ENCODE measurements around the gene STON1. TPM values are rescaled to one million over a fixed set of nuclear protein-coding genes. Genes with fewer than 3 reads are reported as not detected.

STON1 gene
- total RNA-seq: 35.0 to 36.5 TPM (median 35.8 TPM) in 3 replicates

DNA sequence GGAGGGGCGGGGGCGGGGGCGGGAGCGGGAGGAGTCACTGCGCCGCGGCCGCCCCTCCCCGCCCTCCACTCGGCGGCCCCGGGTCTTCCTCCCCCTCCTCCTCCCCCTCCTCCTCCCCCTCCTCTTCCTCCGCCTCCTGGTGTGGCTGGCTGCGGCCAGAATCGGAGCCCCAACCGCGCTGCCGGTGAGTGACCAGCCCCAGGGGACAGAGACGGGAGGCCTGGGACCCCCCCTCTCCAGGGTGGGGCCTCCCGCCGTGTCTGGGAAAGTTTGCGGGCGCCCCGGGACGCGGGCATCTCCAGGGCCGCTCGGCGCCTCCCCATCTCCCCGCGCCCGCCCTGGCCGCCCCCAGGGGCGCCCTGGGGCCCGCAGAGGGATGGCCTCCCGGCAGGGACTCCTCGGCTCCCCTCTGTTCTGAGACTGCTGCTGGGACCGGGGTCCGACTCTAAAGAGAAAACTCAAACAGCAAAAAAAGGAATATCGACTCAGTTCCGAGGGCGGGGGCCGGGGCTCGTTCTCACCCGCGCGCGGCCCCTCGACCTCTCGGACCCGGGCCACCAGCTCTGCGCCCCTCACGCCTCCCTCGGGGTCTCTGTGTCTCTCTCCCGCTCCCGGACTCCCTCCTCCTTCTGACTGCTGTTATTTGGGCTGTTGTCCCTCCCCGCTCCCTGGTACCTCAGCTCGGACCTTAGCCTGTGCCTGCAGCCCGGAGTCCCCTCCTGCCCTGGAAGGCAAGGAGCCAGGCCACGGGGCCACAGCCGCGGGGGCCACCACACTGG, at the start of gene STON1:
Gene STON1 (plus strand): TSS at position 122 of the 779 bp plus-strand sequence. CDS start 50,480 bp downstream, outside the sequence.
- Mint-ChIP-seq H3K4me3 (peak within 1 kb of the TSS; percentile 91), H3K4me1 (peaks cover 44% of the 10 kb centered on the region), H3K27me3 (ENCODE audit: low read depth) (no peaks in the 10 kb centered on the region), H3K27ac (peak within 1 kb of the TSS; percentile 90), H3K9me3 (no peaks in the 10 kb centered on the region), H3K36me3 (peaks cover 4% of the 10 kb centered on the region)
- TF ChIP-seq, protein P1, sequence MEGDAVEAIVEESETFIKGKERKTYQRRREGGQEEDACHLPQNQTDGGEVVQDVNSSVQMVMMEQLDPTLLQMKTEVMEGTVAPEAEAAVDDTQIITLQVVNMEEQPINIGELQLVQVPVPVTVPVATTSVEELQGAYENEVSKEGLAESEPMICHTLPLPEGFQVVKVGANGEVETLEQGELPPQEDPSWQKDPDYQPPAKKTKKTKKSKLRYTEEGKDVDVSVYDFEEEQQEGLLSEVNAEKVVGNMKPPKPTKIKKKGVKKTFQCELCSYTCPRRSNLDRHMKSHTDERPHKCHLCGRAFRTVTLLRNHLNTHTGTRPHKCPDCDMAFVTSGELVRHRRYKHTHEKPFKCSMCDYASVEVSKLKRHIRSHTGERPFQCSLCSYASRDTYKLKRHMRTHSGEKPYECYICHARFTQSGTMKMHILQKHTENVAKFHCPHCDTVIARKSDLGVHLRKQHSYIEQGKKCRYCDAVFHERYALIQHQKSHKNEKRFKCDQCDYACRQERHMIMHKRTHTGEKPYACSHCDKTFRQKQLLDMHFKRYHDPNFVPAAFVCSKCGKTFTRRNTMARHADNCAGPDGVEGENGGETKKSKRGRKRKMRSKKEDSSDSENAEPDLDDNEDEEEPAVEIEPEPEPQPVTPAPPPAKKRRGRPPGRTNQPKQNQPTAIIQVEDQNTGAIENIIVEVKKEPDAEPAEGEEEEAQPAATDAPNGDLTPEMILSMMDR (IDR thresholded peaks at IDR 0.05; ENCODE audit: unreplicated experiment): no peak
- peak in 1 of 2 experiments; percentile 42 for DNase-seq (ENCODE audit: low spot score in 2 of 2, unreplicated experiment in 2 of 2)

DNA sequence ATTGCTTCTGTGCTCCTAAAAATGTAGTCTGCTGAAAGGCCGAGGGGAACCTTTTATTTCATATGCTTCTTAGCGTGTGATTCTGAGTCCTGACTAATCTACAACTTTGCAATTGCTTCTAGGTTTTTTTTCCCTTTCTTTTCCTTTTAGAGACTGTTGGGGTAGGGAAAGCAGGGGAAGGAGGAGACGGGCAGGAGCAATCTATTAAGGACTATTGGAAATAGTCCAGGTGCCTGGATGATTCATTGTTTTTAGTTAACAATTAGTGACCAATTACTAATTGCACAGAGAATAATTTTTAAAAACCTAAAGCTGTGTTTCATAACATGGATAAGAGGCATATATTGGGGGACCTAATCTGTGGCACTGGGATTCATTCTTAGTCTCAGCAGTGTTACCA, 49.4 kb upstream of the STON1 start:
- H3K4me1 Mint-ChIP-seq: peaks cover 46% of the 10 kb centered on the region
- peaks cover 5% of the 10 kb centered on the region for H3K9me3 Mint-ChIP-seq
- H3K4me3 Mint-ChIP-seq: no peak overlapping the region
- no peak for DNase-seq (ENCODE audit: low spot score in 2 of 2, unreplicated experiment in 2 of 2)
- H3K27me3 Mint-ChIP-seq (ENCODE audit: low read depth): no peaks in the 10 kb centered on the region
- H3K36me3 Mint-ChIP-seq: peaks cover 24% of the 10 kb centered on the region
- H3K27ac Mint-ChIP-seq: peak overlapping the region; percentile 90
- TF ChIP-seq, protein P1 (IDR thresholded peaks at IDR 0.05; ENCODE audit: unreplicated experiment): no peak

GRCh38 chr2:48482313-48482712, 47.6 kb upstream of the STON1 start:
- no peak overlapping the region for H3K4me3 Mint-ChIP-seq
- H3K9me3 Mint-ChIP-seq: peaks cover 5% of the 10 kb centered on the region
- DNase-seq (ENCODE audit: low spot score in 2 of 2, unreplicated experiment in 2 of 2): no peak
- TF ChIP-seq, protein P1 (IDR thresholded peaks at IDR 0.05; ENCODE audit: unreplicated experiment): no peak
- H3K4me1 Mint-ChIP-seq: peaks cover 53% of the 10 kb centered on the region
- peak overlapping the region; percentile 88 for H3K27ac Mint-ChIP-seq
- H3K36me3 Mint-ChIP-seq: peaks cover 25% of the 10 kb centered on the region
- no peaks in the 10 kb centered on the region for H3K27me3 Mint-ChIP-seq (ENCODE audit: low read depth)

DNA sequence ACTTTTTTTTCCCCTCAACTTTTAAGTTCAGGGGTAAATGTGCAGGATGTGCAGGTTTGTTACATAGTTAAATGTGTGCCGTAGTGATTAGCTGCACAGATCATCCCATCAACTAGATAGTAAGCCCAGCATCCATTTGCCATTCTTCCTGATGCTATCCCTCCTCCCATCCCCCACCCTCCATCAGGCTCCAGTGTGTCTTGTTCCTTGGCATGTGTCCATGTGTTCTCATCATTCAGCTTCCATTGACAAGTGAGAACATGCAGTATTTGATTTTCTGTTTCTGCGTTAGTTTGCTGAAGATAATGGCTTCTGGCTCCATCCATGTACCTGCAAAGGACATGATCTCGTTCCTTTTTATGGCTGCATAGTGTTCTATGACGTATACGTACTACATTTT, 47.2 kb upstream of the STON1 start:
- H3K4me1 Mint-ChIP-seq: peaks cover 55% of the 10 kb centered on the region
- H3K27ac Mint-ChIP-seq: peak overlapping the region; percentile 88
- H3K9me3 Mint-ChIP-seq: peaks cover 5% of the 10 kb centered on the region
- no peak overlapping the region for H3K4me3 Mint-ChIP-seq
- peaks cover 21% of the 10 kb centered on the region for H3K36me3 Mint-ChIP-seq
- DNase-seq (ENCODE audit: low spot score in 2 of 2, unreplicated experiment in 2 of 2): no peak
- H3K27me3 Mint-ChIP-seq (ENCODE audit: low read depth): no peaks in the 10 kb centered on the region
- TF ChIP-seq, protein P1 (IDR thresholded peaks at IDR 0.05; ENCODE audit: unreplicated experiment): no peak

GRCh38 chr2:48483506-48483905, 46.4 kb upstream of the STON1 start:
- H3K27me3 Mint-ChIP-seq (ENCODE audit: low read depth): no peaks in the 10 kb centered on the region
- peaks cover 15% of the 10 kb centered on the region for H3K36me3 Mint-ChIP-seq
- peaks cover 1% of the 10 kb centered on the region for H3K9me3 Mint-ChIP-seq
- no peak overlapping the region for H3K4me3 Mint-ChIP-seq
- H3K4me1 Mint-ChIP-seq: peaks cover 58% of the 10 kb centered on the region
- H3K27ac Mint-ChIP-seq: peak overlapping the region; percentile 92
- DNase-seq (ENCODE audit: low spot score in 2 of 2, unreplicated experiment in 2 of 2): no peak
- TF ChIP-seq, protein P1 (IDR thresholded peaks at IDR 0.05; ENCODE audit: unreplicated experiment): no peak
